ENCODE measurements around the gene CRISP2. TPM values are rescaled to one million over a fixed set of nuclear protein-coding genes. Genes with fewer than 3 reads are reported as not detected.

CRISP2 gene
- total and polyA plus RNA-seq, 9 of the 15 experiments (the other 6 are each of a cell fraction or from before 2014, with no cell fraction given): not detected

DNA sequence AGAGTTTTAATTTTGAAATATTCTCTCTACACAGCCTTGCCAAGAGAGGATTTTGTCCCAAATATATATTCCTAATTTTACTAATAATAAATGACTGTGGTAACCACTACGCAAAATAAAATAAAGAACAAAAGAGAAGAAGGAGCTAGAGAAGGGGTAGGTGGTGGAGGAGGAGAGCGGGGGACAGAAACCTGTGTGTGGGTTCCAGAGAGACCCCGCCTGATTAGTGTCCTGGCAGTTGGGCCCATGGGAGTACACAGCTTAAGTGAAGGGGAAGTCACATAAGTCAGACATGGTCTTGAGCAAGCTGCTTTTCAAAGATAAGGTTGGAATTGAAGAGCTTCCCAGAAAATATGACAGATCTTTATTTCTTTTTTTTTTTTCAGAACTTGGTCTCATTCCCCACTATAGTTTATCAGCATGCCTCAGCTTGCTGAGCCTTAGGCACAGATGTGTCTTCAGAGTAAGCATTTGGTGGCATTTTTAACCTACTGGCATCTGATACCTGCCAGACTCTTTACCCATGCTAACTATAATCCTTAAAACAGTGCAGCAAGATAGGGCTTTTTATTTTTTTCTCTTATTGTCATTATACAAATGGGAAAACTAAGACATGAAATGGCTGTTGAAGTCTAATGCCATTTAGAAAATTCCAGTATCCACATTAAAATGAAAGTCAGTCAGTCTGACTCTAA lies 67.1 kb downstream of the CRISP2 start (continued):
- TF ChIP-seq TCF7L2 (IDR thresholded peaks at IDR 0.05; ENCODE audit: low read depth, low read length) (no peak; the same call in 1 of the 2 replicates), BRD9 (IDR thresholded peaks at IDR 0.05; ENCODE audit: low read depth, partially characterized antibody) (peak; percentile 96), TAF15 (IDR thresholded peaks at IDR 0.05; ENCODE audit: low read depth, low read length) (no peak), TCFL5 (CRISPR knock-in tag; conservative IDR thresholded peaks at IDR 0.05) (no peak), ESRRB (CRISPR knock-in tag; IDR thresholded peaks at IDR 0.05; ENCODE audit: borderline replicate concordance) (no peak), RBBP5 (IDR thresholded peaks at IDR 0.05; ENCODE audit: borderline replicate concordance, insufficient read depth, low read length, poor library complexity, severe bottlenecking) (peak; percentile 61), CTBP1 (IDR thresholded peaks at IDR 0.05; ENCODE audit: borderline replicate concordance) (peak; percentile 78), RBM14 (IDR thresholded peaks at IDR 0.05; ENCODE audit: borderline replicate concordance, insufficient read depth, low read depth, low read length) (no peak), CREM (IDR thresholded peaks at IDR 0.05; ENCODE audit: low read depth) (peak; percentile 63), PPARD (CRISPR knock-in tag; IDR thresholded peaks at IDR 0.05) (no peak), ZNF316 (IDR thresholded peaks at IDR 0.05) (no peak)
- TF ChIP-seq, protein P1, sequence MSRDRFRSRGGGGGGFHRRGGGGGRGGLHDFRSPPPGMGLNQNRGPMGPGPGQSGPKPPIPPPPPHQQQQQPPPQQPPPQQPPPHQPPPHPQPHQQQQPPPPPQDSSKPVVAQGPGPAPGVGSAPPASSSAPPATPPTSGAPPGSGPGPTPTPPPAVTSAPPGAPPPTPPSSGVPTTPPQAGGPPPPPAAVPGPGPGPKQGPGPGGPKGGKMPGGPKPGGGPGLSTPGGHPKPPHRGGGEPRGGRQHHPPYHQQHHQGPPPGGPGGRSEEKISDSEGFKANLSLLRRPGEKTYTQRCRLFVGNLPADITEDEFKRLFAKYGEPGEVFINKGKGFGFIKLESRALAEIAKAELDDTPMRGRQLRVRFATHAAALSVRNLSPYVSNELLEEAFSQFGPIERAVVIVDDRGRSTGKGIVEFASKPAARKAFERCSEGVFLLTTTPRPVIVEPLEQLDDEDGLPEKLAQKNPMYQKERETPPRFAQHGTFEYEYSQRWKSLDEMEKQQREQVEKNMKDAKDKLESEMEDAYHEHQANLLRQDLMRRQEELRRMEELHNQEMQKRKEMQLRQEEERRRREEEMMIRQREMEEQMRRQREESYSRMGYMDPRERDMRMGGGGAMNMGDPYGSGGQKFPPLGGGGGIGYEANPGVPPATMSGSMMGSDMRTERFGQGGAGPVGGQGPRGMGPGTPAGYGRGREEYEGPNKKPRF (IDR thresholded peaks at IDR 0.05; ENCODE audit: low read depth, low read length): no peak
- TF ChIP-seq, protein P2, sequence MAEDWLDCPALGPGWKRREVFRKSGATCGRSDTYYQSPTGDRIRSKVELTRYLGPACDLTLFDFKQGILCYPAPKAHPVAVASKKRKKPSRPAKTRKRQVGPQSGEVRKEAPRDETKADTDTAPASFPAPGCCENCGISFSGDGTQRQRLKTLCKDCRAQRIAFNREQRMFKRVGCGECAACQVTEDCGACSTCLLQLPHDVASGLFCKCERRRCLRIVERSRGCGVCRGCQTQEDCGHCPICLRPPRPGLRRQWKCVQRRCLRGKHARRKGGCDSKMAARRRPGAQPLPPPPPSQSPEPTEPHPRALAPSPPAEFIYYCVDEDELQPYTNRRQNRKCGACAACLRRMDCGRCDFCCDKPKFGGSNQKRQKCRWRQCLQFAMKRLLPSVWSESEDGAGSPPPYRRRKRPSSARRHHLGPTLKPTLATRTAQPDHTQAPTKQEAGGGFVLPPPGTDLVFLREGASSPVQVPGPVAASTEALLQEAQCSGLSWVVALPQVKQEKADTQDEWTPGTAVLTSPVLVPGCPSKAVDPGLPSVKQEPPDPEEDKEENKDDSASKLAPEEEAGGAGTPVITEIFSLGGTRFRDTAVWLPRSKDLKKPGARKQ (CRISPR knock-in tag; IDR thresholded peaks at IDR 0.05): no peak
- TF ChIP-seq, protein P3, sequence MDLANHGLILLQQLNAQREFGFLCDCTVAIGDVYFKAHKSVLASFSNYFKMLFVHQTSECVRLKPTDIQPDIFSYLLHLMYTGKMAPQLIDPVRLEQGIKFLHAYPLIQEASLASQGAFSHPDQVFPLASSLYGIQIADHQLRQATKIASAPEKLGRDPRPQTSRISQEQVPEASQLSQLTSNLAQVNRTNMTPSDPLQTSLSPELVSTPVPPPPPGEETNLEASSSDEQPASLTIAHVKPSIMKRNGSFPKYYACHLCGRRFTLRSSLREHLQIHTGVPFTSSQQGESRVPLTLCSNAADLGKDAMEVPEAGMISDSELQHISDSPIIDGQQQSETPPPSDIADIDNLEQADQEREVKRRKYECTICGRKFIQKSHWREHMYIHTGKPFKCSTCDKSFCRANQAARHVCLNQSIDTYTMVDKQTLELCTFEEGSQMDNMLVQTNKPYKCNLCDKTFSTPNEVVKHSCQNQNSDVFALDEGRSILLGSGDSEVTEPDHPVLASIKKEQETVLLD (IDR thresholded peaks at IDR 0.05): peak; percentile 86; the same call in 1 of the 2 replicates
- TF ChIP-seq, protein P4, sequence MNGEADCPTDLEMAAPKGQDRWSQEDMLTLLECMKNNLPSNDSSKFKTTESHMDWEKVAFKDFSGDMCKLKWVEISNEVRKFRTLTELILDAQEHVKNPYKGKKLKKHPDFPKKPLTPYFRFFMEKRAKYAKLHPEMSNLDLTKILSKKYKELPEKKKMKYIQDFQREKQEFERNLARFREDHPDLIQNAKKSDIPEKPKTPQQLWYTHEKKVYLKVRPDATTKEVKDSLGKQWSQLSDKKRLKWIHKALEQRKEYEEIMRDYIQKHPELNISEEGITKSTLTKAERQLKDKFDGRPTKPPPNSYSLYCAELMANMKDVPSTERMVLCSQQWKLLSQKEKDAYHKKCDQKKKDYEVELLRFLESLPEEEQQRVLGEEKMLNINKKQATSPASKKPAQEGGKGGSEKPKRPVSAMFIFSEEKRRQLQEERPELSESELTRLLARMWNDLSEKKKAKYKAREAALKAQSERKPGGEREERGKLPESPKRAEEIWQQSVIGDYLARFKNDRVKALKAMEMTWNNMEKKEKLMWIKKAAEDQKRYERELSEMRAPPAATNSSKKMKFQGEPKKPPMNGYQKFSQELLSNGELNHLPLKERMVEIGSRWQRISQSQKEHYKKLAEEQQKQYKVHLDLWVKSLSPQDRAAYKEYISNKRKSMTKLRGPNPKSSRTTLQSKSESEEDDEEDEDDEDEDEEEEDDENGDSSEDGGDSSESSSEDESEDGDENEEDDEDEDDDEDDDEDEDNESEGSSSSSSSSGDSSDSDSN (IDR thresholded peaks at IDR 0.05; ENCODE audit: borderline replicate concordance in 1 of 2, low read depth in 2 of 2, low read length in 2 of 2): no peak; a peak in 1 of 4 replicates
- TF ChIP-seq, protein P5, sequence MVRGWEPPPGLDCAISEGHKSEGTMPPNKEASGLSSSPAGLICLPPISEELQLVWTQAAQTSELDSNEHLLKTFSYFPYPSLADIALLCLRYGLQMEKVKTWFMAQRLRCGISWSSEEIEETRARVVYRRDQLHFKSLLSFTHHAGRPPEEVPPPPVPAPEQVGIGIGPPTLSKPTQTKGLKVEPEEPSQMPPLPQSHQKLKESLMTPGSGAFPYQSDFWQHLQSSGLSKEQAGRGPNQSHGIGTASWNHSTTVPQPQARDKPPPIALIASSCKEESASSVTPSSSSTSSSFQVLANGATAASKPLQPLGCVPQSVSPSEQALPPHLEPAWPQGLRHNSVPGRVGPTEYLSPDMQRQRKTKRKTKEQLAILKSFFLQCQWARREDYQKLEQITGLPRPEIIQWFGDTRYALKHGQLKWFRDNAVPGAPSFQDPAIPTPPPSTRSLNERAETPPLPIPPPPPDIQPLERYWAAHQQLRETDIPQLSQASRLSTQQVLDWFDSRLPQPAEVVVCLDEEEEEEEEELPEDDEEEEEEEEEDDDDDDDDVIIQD (CRISPR knock-in tag; IDR thresholded peaks at IDR 0.05): no peak
